ENCODE data around the gene HSD17B14. TPM values are rescaled to one million over a fixed set of nuclear protein-coding genes. Genes with fewer than 3 reads are reported as not detected.
"Not testable (repeated sequence)": the region's sequence is repeated elsewhere in the genome, so short reads cannot be mapped to it uniquely, and the experiment has no call there.

HSD17B14 gene
- total and polyA plus RNA-seq, 9 donors, result 1.9 to 8.3 (median 4.2) TPM

GRCh38 chr19:48846659-48847058, 10.4 kb upstream of the HSD17B14 start:
- peaks cover 45% of the 10 kb centered on the region for H3K36me3 ChIP-seq (ENCODE audit: control insufficient read depth, insufficient read depth, low read length)
- H3K27ac ChIP-seq (ENCODE audit: low read length); DNase-seq; H3K9me3 ChIP-seq (replicated peaks; ENCODE audit: control insufficient read depth, low read depth, low read length); H3K4me3 ChIP-seq (ENCODE audit: low read length); H3K4me1 ChIP-seq (ENCODE audit: control insufficient read depth, insufficient read depth, low read length); H3K27me3 ChIP-seq (ENCODE audit: control insufficient read depth, insufficient read depth, low read length): not testable (repeated sequence)
- 87% methylated on average over 2 of the region's 3 CpGs for WGBS (ENCODE audit: insufficient coverage)

GRCh38 chr19:48845384-48845783, 9.1 kb upstream of the HSD17B14 start:
- no peak for DNase-seq
- Histone ChIP-seq H3K36me3 (ENCODE audit: control insufficient read depth, insufficient read depth, low read length) (peaks cover 48% of the 10 kb centered on the region), H3K27me3 (ENCODE audit: control insufficient read depth, insufficient read depth, low read length) (no peaks in the 10 kb centered on the region), H3K9me3 (replicated peaks; ENCODE audit: control insufficient read depth, low read depth, low read length) (no peaks in the 10 kb centered on the region), H3K4me3 (ENCODE audit: low read length) (no peak overlapping the region), H3K4me1 (ENCODE audit: control insufficient read depth, insufficient read depth, low read length) (no peaks in the 10 kb centered on the region), H3K27ac (ENCODE audit: low read length) (no peak overlapping the region)
- WGBS (ENCODE audit: insufficient coverage), result 100% methylated on average over 1 of the region's 15 CpGs

GRCh38 chr19:48844472-48844871, 8.2 kb upstream of the HSD17B14 start:
- no peaks in the 10 kb centered on the region for H3K27me3 ChIP-seq (ENCODE audit: control insufficient read depth, insufficient read depth, low read length)
- no peaks in the 10 kb centered on the region for H3K4me1 ChIP-seq (ENCODE audit: control insufficient read depth, insufficient read depth, low read length)
- H3K4me3 ChIP-seq (ENCODE audit: low read length), result no peak overlapping the region
- no peaks in the 10 kb centered on the region for H3K9me3 ChIP-seq (replicated peaks; ENCODE audit: control insufficient read depth, low read depth, low read length)
- H3K27ac ChIP-seq (ENCODE audit: low read length), result no peak overlapping the region
- peak; percentile 47 for DNase-seq
- WGBS (ENCODE audit: insufficient coverage), result 87% methylated on average over 2 of the region's 2 CpGs
- peaks cover 53% of the 10 kb centered on the region for H3K36me3 ChIP-seq (ENCODE audit: control insufficient read depth, insufficient read depth, low read length)

- WGBS (ENCODE audit: insufficient coverage), result no CpG with 5 or more reads among the region's 2 CpGs
- DNase-seq, result peak; percentile 76
- H3K9me3 ChIP-seq (replicated peaks; ENCODE audit: control insufficient read depth, low read depth, low read length), result no peaks in the 10 kb centered on the region
- H3K27ac ChIP-seq (ENCODE audit: low read length), result no peak overlapping the region
- H3K27me3 ChIP-seq (ENCODE audit: control insufficient read depth, insufficient read depth, low read length), result no peaks in the 10 kb centered on the region
- H3K4me1 ChIP-seq (ENCODE audit: control insufficient read depth, insufficient read depth, low read length), result no peaks in the 10 kb centered on the region
- H3K4me3 ChIP-seq (ENCODE audit: low read length), result no peak overlapping the region
- H3K36me3 ChIP-seq (ENCODE audit: control insufficient read depth, insufficient read depth, low read length), result peaks cover 53% of the 10 kb centered on the region
Observed at GRCh38 chr19:48842789-48843162, 6.5 kb upstream of the HSD17B14 start.

GRCh38 chr19:48841571-48841970, 5.3 kb upstream of the HSD17B14 start:
- Histone ChIP-seq H3K4me3 (ENCODE audit: low read length) (no peak overlapping the region), H3K9me3 (replicated peaks; ENCODE audit: control insufficient read depth, low read depth, low read length) (no peaks in the 10 kb centered on the region), H3K27ac (ENCODE audit: low read length) (no peak overlapping the region), H3K4me1 (ENCODE audit: control insufficient read depth, insufficient read depth, low read length) (peaks cover 5% of the 10 kb centered on the region), H3K36me3 (ENCODE audit: control insufficient read depth, insufficient read depth, low read length) (peaks cover 41% of the 10 kb centered on the region), H3K27me3 (ENCODE audit: control insufficient read depth, insufficient read depth, low read length) (no peaks in the 10 kb centered on the region)
- no peak for DNase-seq
- WGBS (ENCODE audit: insufficient coverage), result 82% methylated on average over 2 of the region's 6 CpGs

- peaks cover 10% of the 10 kb centered on the region for H3K4me1 ChIP-seq (ENCODE audit: control insufficient read depth, insufficient read depth, low read length)
- WGBS (ENCODE audit: insufficient coverage), result 95% methylated on average over 8 of the region's 16 CpGs
- no peaks in the 10 kb centered on the region for H3K9me3 ChIP-seq (replicated peaks; ENCODE audit: control insufficient read depth, low read depth, low read length)
- H3K27ac ChIP-seq (ENCODE audit: low read length), result no peak overlapping the region
- H3K4me3 ChIP-seq (ENCODE audit: low read length), result no peak overlapping the region
- H3K36me3 ChIP-seq (ENCODE audit: control insufficient read depth, insufficient read depth, low read length), result peaks cover 38% of the 10 kb centered on the region
- no peaks in the 10 kb centered on the region for H3K27me3 ChIP-seq (ENCODE audit: control insufficient read depth, insufficient read depth, low read length)
- DNase-seq, result no peak
Observed at GRCh38 chr19:48841047-48841446, 4.8 kb upstream of the HSD17B14 start.

- no peak overlapping the region for H3K4me3 ChIP-seq (ENCODE audit: low read length)
- no peak for DNase-seq
- no peak overlapping the region for H3K27ac ChIP-seq (ENCODE audit: low read length)
- H3K36me3 ChIP-seq (ENCODE audit: control insufficient read depth, insufficient read depth, low read length), result peaks cover 29% of the 10 kb centered on the region
- H3K4me1 ChIP-seq (ENCODE audit: control insufficient read depth, insufficient read depth, low read length), result peaks cover 14% of the 10 kb centered on the region
- no peaks in the 10 kb centered on the region for H3K9me3 ChIP-seq (replicated peaks; ENCODE audit: control insufficient read depth, low read depth, low read length)
- no peaks in the 10 kb centered on the region for H3K27me3 ChIP-seq (ENCODE audit: control insufficient read depth, insufficient read depth, low read length)
- WGBS (ENCODE audit: insufficient coverage), result 67% methylated on average over 4 of the region's 9 CpGs
Observed at GRCh38 chr19:48837687-48838086, 1.4 kb upstream of the HSD17B14 start.

- WGBS (ENCODE audit: insufficient coverage), result 11% methylated on average over 5 of the region's 29 CpGs
- no peaks in the 10 kb centered on the region for H3K27me3 ChIP-seq (ENCODE audit: control insufficient read depth, insufficient read depth, low read length)
- H3K27ac ChIP-seq (ENCODE audit: low read length), result peak overlapping the region; percentile 72
- peaks cover 14% of the 10 kb centered on the region for H3K4me1 ChIP-seq (ENCODE audit: control insufficient read depth, insufficient read depth, low read length)
- peaks cover 31% of the 10 kb centered on the region for H3K36me3 ChIP-seq (ENCODE audit: control insufficient read depth, insufficient read depth, low read length)
- peak overlapping the region; percentile 37 for H3K4me3 ChIP-seq (ENCODE audit: low read length)
- H3K9me3 ChIP-seq (replicated peaks; ENCODE audit: control insufficient read depth, low read depth, low read length), result no peaks in the 10 kb centered on the region
- peak; percentile 87 for DNase-seq
Observed at GRCh38 chr19:48837051-48837524, 797 bp upstream of the HSD17B14 start.

GRCh38 chr19:48835734-48836088, 580 bp downstream of the HSD17B14 start:
- DNase-seq, result peak; percentile 88
- H3K9me3 ChIP-seq (replicated peaks; ENCODE audit: control insufficient read depth, low read depth, low read length), result no peaks in the 10 kb centered on the region
- peaks cover 36% of the 10 kb centered on the region for H3K36me3 ChIP-seq (ENCODE audit: control insufficient read depth, insufficient read depth, low read length)
- H3K27ac ChIP-seq (ENCODE audit: low read length), result peak overlapping the region; percentile 72
- peaks cover 14% of the 10 kb centered on the region for H3K4me1 ChIP-seq (ENCODE audit: control insufficient read depth, insufficient read depth, low read length)
- H3K4me3 ChIP-seq (ENCODE audit: low read length), result peak overlapping the region; percentile 20
- 7% methylated on average over 12 of the region's 12 CpGs for WGBS (ENCODE audit: insufficient coverage)
- H3K27me3 ChIP-seq (ENCODE audit: control insufficient read depth, insufficient read depth, low read length), result no peaks in the 10 kb centered on the region

GRCh38 chr19:48833977-48834376, 2.3 kb downstream of the HSD17B14 start:
- 58% methylated on average over 2 of the region's 5 CpGs for WGBS (ENCODE audit: insufficient coverage)

GRCh38 chr19:48833049-48833448, 3.2 kb downstream of the HSD17B14 start:
- H3K4me1 ChIP-seq (ENCODE audit: control insufficient read depth, insufficient read depth, low read length), result peaks cover 14% of the 10 kb centered on the region
- H3K4me3 ChIP-seq (ENCODE audit: low read length), result no peak overlapping the region
- peaks cover 28% of the 10 kb centered on the region for H3K36me3 ChIP-seq (ENCODE audit: control insufficient read depth, insufficient read depth, low read length)
- 74% methylated on average over 5 of the region's 5 CpGs for WGBS (ENCODE audit: insufficient coverage)
- DNase-seq, result no peak
- H3K27ac ChIP-seq (ENCODE audit: low read length), result no peak overlapping the region
- no peaks in the 10 kb centered on the region for H3K9me3 ChIP-seq (replicated peaks; ENCODE audit: control insufficient read depth, low read depth, low read length)
- no peaks in the 10 kb centered on the region for H3K27me3 ChIP-seq (ENCODE audit: control insufficient read depth, insufficient read depth, low read length)

More at GRCh38 chr19:48833977-48834376, 2.3 kb downstream of the HSD17B14 start:
- DNase-seq, result no peak
- Histone ChIP-seq H3K4me3 (ENCODE audit: low read length) (no peak overlapping the region), H3K4me1 (ENCODE audit: control insufficient read depth, insufficient read depth, low read length) (peaks cover 14% of the 10 kb centered on the region), H3K27ac (ENCODE audit: low read length) (no peak overlapping the region), H3K9me3 (replicated peaks; ENCODE audit: control insufficient read depth, low read depth, low read length) (no peaks in the 10 kb centered on the region), H3K36me3 (ENCODE audit: control insufficient read depth, insufficient read depth, low read length) (peaks cover 31% of the 10 kb centered on the region), H3K27me3 (ENCODE audit: control insufficient read depth, insufficient read depth, low read length) (no peaks in the 10 kb centered on the region)

Data from muscle of leg (tissue), 11 donors.